ENCODE measurements around the gene ERRFI1. TPM values are rescaled to one million over a fixed set of nuclear protein-coding genes. Genes with fewer than 3 reads are reported as not detected.

The ERRFI1 gene
- total RNA-seq, 3 donors from 2014 or later = 48.5 to 84.0 (median 50.2) TPM

DNA sequence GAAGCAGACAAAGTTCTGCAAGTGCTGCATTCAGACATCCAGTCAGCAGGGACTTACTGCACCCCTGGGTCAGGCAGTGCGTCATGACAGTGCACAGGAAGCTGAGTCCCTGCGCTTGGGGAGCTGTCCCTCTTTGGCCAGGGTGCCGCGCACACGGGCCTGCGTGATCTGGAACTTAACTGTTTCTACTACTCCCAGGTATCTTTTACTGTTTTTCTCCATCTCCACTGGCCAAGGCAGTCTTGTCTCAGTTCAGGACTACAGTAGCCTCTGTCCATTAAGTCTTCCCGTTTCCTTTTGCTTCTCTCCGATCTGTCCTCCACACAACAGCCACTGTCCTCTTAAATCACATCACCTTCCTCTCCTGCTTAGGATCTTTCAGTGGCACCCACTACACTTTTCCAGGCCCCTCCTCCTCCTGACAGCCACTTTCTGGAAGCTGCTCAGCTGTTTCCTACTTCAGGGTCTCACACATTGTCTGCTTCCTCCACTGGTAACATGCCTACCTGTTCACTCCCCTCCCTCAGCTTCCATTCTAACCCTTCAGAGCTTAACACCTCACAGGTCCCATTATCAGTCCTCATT is 15.9 kb downstream of the ERRFI1 start:
- no peak for TF ChIP-seq CTCF (IDR thresholded peaks at IDR 0.05)
- DNase-seq = no peak
- no peaks in the 10 kb centered on the region for H3K36me3 ChIP-seq (ENCODE audit: low read depth)
- no peaks in the 10 kb centered on the region for H3K9me3 ChIP-seq
- no peak overlapping the region for H3K4me3 ChIP-seq
- H3K4me1 ChIP-seq (ENCODE audit: low read depth) = peaks cover 4% of the 10 kb centered on the region
- intact Hi-C loops (cut with DNase I, micrococcal nuclease) = loop anchor here (10.0 kb wide), 1 partner anchor 305 kb away; the partner anchor contains the start of gene SLC45A1 (in 2 of the 2)
- no peak for ATAC-seq

GRCh38 chr1:8009043-8010002 is 16.8 kb downstream of the ERRFI1 start:
- no peak for TF ChIP-seq CTCF (IDR thresholded peaks at IDR 0.05)
- Histone ChIP-seq H3K9me3 (no peaks in the 10 kb centered on the region), H3K4me3 (no peak overlapping the region), H3K4me1 (ENCODE audit: low read depth) (no peaks in the 10 kb centered on the region), H3K36me3 (ENCODE audit: low read depth) (no peaks in the 10 kb centered on the region)
- DNase-seq (no peak), ATAC-seq (no peak)
- intact Hi-C loops (cut with DNase I, micrococcal nuclease) = loop anchor here (10.0 kb wide), 1 partner anchor 305 kb away; the partner anchor contains the start of gene SLC45A1 (in 2 of the 2)

DNA sequence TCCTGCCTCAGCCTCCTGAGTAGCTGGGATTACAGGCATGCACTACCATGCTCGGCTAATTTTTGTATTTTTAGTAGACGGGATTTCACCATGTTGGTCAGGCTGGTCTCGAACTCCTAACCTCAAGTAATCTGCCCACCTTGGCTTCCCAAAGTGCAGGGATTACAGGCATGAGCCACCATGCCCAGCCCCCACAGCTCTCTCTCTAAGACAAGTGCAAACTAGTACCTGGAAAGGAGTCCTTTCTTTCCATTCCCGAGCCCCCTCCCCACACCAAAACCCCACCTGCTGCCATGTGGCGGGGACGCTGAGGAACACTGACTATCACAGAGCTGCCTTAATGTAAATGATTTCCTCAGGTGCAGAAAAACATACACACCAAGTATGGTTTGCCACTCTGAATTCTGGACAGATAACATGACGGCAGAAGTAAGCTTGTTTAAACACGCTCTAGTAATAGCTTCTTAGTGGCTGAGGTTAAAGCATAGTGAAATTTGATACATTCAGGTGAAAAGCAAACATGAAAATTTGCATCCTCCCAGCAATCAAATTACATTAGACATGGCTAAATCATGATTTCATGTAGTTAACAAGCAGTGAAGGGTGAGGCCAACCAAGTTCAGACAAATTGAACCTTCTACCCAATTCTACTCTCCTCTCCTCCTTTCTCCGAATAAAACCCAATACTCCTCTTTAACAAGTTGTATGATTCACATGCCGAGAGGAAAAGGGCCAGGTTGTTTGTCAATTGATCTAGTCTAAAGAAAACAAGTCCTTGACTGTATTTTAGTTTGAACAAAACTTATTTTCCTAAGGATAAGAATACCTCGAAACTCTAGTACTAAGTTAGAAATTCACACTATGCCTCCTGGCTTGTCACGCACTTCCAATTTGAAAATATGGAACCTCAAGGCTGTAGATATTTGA is 19.8 kb downstream of the ERRFI1 start:
- intact Hi-C loops (cut with DNase I, micrococcal nuclease) = no loop called here
- no peaks in the 10 kb centered on the region for H3K36me3 ChIP-seq (ENCODE audit: low read depth)
- no peak for TF ChIP-seq CTCF (IDR thresholded peaks at IDR 0.05)
- ATAC-seq (no peak), DNase-seq (no peak)
- no peaks in the 10 kb centered on the region for H3K9me3 ChIP-seq
- H3K4me3 ChIP-seq = no peak overlapping the region
- H3K4me1 ChIP-seq (ENCODE audit: low read depth) = no peaks in the 10 kb centered on the region

- intact Hi-C loops (cut with DNase I, micrococcal nuclease) = no loop called here
- DNase-seq (peak; percentile 34 to 73 (median 48)), ATAC-seq (peak; percentile 56)
- no peaks in the 10 kb centered on the region for H3K36me3 ChIP-seq (ENCODE audit: low read depth)
- no peaks in the 10 kb centered on the region for H3K9me3 ChIP-seq
- no peak for TF ChIP-seq CTCF (IDR thresholded peaks at IDR 0.05)
- no peak overlapping the region for H3K4me3 ChIP-seq
- no peaks in the 10 kb centered on the region for H3K4me1 ChIP-seq (ENCODE audit: low read depth)
Measured at GRCh38 chr1:8004803-8005573, 21.1 kb downstream of the ERRFI1 start.

All from mucosa of descending colon (tissue), 3 donors.